K562 (cell line): ENCODE data around the gene STK24. TPM values are rescaled to one million over a fixed set of nuclear protein-coding genes. Genes with fewer than 3 reads are reported as not detected.

Experiments
- BCOR ChIP-seq: fragments of 450-650 bp; IDR thresholded peaks from 2 replicates; pipeline ENCODE4 v1.6.1; 2016
- CBX2 ChIP-seq: fragments of 200-600 bp; sonication (generic); IDR thresholded peaks from one replicate; pipeline ENCODE4 v1.6.1; 2012; ENCODE audit warnings: mild to moderate bottlenecking, low read length, inconsistent platforms; ENCODE audit not compliant: insufficient read depth, poor library complexity, severe bottlenecking
- CGGBP1 ChIP-seq: fragments of 250-450 bp; sonication (Bioruptor Pico); IDR thresholded peaks from 2 replicates; pipeline ENCODE4 v1.9.0; 2021; ENCODE audit warnings: mild to moderate bottlenecking
- DNMT1 ChIP-seq: fragments of 450-650 bp; IDR thresholded peaks from 2 replicates; pipeline ENCODE4 v1.6.1; 2016; ENCODE audit warnings: antibody characterized with exemption, mild to moderate bottlenecking
- ESRRB ChIP-seq: fragments of 250-450 bp; sonication (Bioruptor Pico); IDR thresholded peaks from 2 replicates; pipeline ENCODE4 v1.5.0; 2020; ENCODE audit warnings: mild to moderate bottlenecking, moderate library complexity, borderline replicate concordance
- HNRNPL ChIP-seq: fragments of 200-400 bp; formaldehyde crosslinking; IDR thresholded peaks from 2 replicates; pipeline ENCODE4 v1.6.1; 2017; ENCODE audit warnings: low read depth, mild to moderate bottlenecking, low read length
- PATZ1 ChIP-seq: fragments of 250-450 bp; sonication (Bioruptor Pico); IDR thresholded peaks from 2 replicates; pipeline ENCODE4 v1.5.0; 2020; ENCODE audit warnings: mild to moderate bottlenecking, borderline replicate concordance
- TAF9B ChIP-seq: fragments of 450-650 bp; IDR thresholded peaks from 2 replicates; pipeline ENCODE4 v1.6.1; 2018; ENCODE audit warnings: mild to moderate bottlenecking; ENCODE audit not compliant: partially characterized antibody
- ZMIZ1 ChIP-seq, 2 experiments: fragments of 150-350 bp in 1 of 2; IDR thresholded peaks; 2 replicates each; pipeline ENCODE4 v1.6.1; 2012 to 2016; ENCODE audit warnings: low read depth in 2 of 2, low read length in 2 of 2, mild to moderate bottlenecking in 1 of 2, moderate library complexity in 1 of 2
- ZNF324 ChIP-seq: fragments of 250-450 bp; sonication (Bioruptor Pico); IDR thresholded peaks from 2 replicates; pipeline ENCODE4 v1.4.0; 2020; ENCODE audit warnings: mild to moderate bottlenecking
- polyA plus RNA-seq, 8 experiments: library from polyadenylated mRNA; depleted of rRNA in 4 of 8; stranded (reverse) in 5 of 8; unstranded in 3 of 8; fragments of >200 nt; fragmentation: Nextera tagmentation in 2 of 8; fragmentation: Illumina TruSeq in 1 of 8; extraction: Ambion mirVana in 2 of 8; extraction: Trizol in 1 of 8; gene quantifications; 2 replicates each; pipeline versions ENCODE4 v1.2.1 to v1.2.3, GENCODE V29; 2011 to 2014; ENCODE audit warnings: inconsistent platforms in 1 of 8, missing spikeins in 1 of 8
- total RNA-seq, 7 experiments: library from RNA; depleted of rRNA in 6 of 7; stranded (reverse); fragments of >200 nt in 6 of 7; fragmentation: Illumina TruSeq in 2 of 7; extraction: Trizol in 2 of 7; gene quantifications; 2 replicates each; pipeline versions ENCODE4 v1.2.1 to v1.2.3, GENCODE V29; 2011 to 2021; ENCODE audit warnings: low replicate concordance in 1 of 7

The STK24 gene
- total and polyA plus RNA-seq, 9 of the 15 experiments (the other 6 are each of a cell fraction or from before 2014, with no cell fraction given) = 3.8 to 78.4 (median 28.2) TPM

GRCh38 chr13:98548230-98548629, 28.7 kb downstream of the STK24 start (continued):
- no peak for TF ChIP-seq CGGBP1 (CRISPR knock-in tag)
- TF ChIP-seq TAF9B = peak; percentile 41
- no peak for TF ChIP-seq ZMIZ1 (IDR thresholded peaks at IDR 0.05; ENCODE audit: low read depth in 2 of 2, low read length in 2 of 2)
- TF ChIP-seq ZNF324 (CRISPR knock-in tag) = no peak
- TF ChIP-seq DNMT1 = no peak
- TF ChIP-seq ESRRB (CRISPR knock-in tag) = no peak
- no peak for TF ChIP-seq BCOR
- no peak for TF ChIP-seq HNRNPL
- TF ChIP-seq CBX2 = no peak
- TF ChIP-seq PATZ1 (CRISPR knock-in tag) = no peak
